Measurements from ENCODE around the gene SGMS1.

The SGMS1 gene

DNA sequence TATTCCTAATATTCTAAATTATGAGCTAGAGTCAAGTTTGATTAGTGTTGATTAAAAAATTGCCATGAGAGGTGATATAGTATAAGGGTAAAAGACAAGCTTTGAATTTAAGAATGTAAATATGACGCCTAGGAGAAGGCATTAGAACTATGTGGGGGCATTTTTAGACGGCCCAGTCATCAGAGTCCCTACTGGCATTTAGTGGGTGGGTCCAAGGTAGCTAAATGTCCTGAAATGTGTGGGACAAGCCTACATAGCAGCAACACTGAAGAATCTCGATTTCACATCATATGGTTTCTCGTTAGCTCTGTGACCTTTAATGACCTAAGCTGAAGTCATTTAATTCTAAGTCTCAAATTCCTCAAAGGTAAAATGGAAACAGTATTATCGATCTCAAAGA, 133.5 kb downstream of the SGMS1 start:
- TF ChIP-seq TAF1 (IDR thresholded peaks at IDR 0.05; ENCODE audit: borderline replicate concordance, insufficient read depth, low read length) = no peak
- no peak for TF ChIP-seq SIN3A (IDR thresholded peaks at IDR 0.05; ENCODE audit: borderline replicate concordance, insufficient read depth, low read length)
- TF ChIP-seq, protein P1, sequence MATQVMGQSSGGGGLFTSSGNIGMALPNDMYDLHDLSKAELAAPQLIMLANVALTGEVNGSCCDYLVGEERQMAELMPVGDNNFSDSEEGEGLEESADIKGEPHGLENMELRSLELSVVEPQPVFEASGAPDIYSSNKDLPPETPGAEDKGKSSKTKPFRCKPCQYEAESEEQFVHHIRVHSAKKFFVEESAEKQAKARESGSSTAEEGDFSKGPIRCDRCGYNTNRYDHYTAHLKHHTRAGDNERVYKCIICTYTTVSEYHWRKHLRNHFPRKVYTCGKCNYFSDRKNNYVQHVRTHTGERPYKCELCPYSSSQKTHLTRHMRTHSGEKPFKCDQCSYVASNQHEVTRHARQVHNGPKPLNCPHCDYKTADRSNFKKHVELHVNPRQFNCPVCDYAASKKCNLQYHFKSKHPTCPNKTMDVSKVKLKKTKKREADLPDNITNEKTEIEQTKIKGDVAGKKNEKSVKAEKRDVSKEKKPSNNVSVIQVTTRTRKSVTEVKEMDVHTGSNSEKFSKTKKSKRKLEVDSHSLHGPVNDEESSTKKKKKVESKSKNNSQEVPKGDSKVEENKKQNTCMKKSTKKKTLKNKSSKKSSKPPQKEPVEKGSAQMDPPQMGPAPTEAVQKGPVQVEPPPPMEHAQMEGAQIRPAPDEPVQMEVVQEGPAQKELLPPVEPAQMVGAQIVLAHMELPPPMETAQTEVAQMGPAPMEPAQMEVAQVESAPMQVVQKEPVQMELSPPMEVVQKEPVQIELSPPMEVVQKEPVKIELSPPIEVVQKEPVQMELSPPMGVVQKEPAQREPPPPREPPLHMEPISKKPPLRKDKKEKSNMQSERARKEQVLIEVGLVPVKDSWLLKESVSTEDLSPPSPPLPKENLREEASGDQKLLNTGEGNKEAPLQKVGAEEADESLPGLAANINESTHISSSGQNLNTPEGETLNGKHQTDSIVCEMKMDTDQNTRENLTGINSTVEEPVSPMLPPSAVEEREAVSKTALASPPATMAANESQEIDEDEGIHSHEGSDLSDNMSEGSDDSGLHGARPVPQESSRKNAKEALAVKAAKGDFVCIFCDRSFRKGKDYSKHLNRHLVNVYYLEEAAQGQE (IDR thresholded peaks at IDR 0.05; ENCODE audit: insufficient read depth in 1 of 2, low read depth in 2 of 2, low read length in 2 of 2) = no peak
- no peak for TF ChIP-seq FOXP2 (optimal IDR thresholded peaks at IDR 0.05; ENCODE audit: borderline replicate concordance, extremely low read depth, extremely low read length, insufficient read depth)
- no peak for TF ChIP-seq POLR2AphosphoS5 (IDR thresholded peaks at IDR 0.05; ENCODE audit: low read depth, low read length)

DNA sequence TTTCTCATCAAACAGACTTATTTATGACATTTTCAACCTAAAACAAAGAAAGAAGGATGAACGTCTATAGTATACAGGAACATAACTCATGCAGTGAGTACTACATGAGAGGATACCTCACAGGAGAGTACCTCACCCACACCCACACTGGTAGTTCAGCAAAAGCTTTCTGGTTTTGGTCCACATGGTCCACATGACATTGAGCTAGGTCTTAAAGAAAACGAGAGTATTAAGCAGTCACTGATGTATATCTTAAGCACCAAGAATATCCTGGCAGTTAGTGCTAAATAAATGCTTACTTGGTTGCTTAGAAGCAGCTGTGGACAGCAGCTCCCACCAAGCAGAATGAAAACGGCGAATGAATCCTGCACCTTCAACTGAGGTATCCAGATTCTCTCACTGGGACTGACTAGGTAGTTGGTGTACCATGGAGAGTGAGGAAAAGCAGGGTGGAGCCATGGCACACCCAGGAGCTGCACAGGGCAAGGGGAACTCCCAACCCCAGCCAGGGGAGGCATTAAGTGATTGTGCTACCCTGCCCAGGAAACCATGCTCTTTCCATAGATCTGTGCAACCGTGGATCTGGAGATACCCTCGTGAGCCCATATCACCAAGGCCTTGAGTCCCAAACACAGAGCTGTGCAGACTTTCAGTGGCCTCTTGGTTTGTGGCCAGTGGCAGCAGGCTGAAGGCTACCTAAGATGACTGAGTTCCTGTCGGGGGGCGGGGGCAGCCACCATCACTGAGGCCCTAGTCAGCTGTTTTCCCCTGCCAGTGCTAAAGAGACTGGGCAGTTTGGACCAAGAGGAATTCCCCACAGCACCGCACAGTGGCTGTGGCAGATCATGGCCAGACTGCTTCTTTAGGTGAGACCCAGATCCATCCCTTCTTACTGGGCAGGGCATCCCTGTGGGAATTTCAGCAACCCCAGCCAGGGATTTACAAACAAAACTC, 143.4 kb downstream of the SGMS1 start:
- TF ChIP-seq POLR2AphosphoS5 (IDR thresholded peaks at IDR 0.05; ENCODE audit: low read depth, low read length) = no peak
- TF ChIP-seq FOXP2 (optimal IDR thresholded peaks at IDR 0.05; ENCODE audit: borderline replicate concordance, extremely low read depth, extremely low read length, insufficient read depth) = no peak
- TF ChIP-seq, protein P1 (IDR thresholded peaks at IDR 0.05; ENCODE audit: insufficient read depth in 1 of 2, low read depth in 2 of 2, low read length in 2 of 2) = no peak
- no peak for TF ChIP-seq SIN3A (IDR thresholded peaks at IDR 0.05; ENCODE audit: borderline replicate concordance, insufficient read depth, low read length)
- TF ChIP-seq TAF1 (IDR thresholded peaks at IDR 0.05; ENCODE audit: borderline replicate concordance, insufficient read depth, low read length) = no peak

DNA sequence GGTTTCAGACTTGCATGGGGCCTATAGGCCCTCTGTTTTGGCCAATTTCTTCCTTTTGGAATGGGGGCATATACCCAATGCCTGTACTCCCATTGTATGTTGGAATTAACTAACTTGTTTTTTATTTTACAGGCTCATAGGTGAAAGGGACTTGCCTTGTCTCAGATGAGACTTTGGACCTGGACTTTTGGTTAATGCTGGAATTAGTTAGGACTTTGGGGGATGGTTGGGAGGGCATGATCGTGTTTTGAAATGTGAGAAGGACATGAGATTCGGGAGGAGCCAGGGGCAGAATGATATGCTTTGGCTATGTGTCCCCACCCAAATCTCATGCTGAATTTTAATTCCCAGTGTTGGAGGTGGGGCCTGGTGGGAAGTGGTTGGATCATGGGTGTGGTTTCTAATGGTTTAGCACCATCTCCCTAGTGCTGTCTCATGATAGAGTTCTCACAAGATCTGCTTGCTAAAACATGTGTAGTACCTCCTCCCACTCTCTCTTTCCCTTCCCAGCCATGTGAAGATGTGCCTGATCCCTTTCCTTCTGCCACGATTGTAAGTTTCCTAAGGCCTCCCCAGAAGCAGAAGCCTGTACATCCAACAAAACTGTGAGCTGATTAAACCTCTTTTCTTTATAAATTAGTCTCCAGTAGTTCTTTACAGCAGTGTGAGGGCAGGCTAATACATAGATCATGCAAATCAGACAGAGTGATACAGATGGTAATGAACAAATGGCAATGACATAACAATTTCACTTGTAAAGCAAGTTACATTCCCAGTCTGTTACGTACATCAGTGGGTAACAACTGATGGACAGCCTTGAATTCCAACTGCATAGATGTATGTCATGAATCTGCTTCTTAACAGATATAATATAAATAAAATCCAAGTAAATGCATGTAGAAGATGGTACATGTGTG, 146.2 kb downstream of the SGMS1 start:
- TF ChIP-seq FOXP2 (optimal IDR thresholded peaks at IDR 0.05; ENCODE audit: borderline replicate concordance, extremely low read depth, extremely low read length, insufficient read depth) = no peak
- TF ChIP-seq SIN3A (IDR thresholded peaks at IDR 0.05; ENCODE audit: borderline replicate concordance, insufficient read depth, low read length) = no peak
- TF ChIP-seq POLR2AphosphoS5 (IDR thresholded peaks at IDR 0.05; ENCODE audit: low read depth, low read length) = no peak
- TF ChIP-seq, protein P1 (IDR thresholded peaks at IDR 0.05; ENCODE audit: insufficient read depth in 1 of 2, low read depth in 2 of 2, low read length in 2 of 2) = no peak
- no peak for TF ChIP-seq TAF1 (IDR thresholded peaks at IDR 0.05; ENCODE audit: borderline replicate concordance, insufficient read depth, low read length)

DNA sequence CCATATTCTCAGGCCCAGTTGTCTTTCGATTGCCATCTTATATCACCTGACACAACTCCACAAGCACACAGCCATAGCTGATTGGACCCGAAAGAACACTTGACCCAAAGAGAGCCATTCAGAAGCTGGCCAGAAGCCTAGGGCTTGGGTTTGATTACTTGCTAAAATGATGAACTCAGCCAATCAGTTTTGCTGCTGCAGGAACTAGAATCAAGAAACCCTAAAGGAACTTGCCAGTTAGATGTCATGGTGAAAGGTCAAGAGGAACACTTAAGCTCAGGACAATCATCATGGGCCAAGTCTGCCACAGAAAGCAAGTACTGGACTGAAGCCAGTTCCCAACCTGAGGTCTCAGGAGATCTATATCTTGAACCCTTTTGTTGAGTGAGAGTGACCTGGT, 150.0 kb downstream of the SGMS1 start:
- TF ChIP-seq TAF1 (IDR thresholded peaks at IDR 0.05; ENCODE audit: borderline replicate concordance, insufficient read depth, low read length) = no peak
- TF ChIP-seq SIN3A (IDR thresholded peaks at IDR 0.05; ENCODE audit: borderline replicate concordance, insufficient read depth, low read length) = no peak
- TF ChIP-seq, protein P1 (IDR thresholded peaks at IDR 0.05; ENCODE audit: insufficient read depth in 1 of 2, low read depth in 2 of 2, low read length in 2 of 2) = no peak
- no peak for TF ChIP-seq FOXP2 (optimal IDR thresholded peaks at IDR 0.05; ENCODE audit: borderline replicate concordance, extremely low read depth, extremely low read length, insufficient read depth)
- TF ChIP-seq POLR2AphosphoS5 (IDR thresholded peaks at IDR 0.05; ENCODE audit: low read depth, low read length) = no peak
